ENCODE results near the gene SH2B2. TPM values are rescaled to one million over a fixed set of nuclear protein-coding genes. Genes with fewer than 3 reads are reported as not detected.

SH2B2 gene
- total RNA-seq, 1 experiment from 2014 or later = 14.7 TPM

- no peak for TF ChIP-seq ELF4 (CRISPR knock-in tag; IDR thresholded peaks at IDR 0.05; ENCODE audit: low read depth)
- TF ChIP-seq NFYB (CRISPR knock-in tag; conservative IDR thresholded peaks at IDR 0.05; ENCODE audit: low read depth) = no peak
- no peak for TF ChIP-seq TCF7 (CRISPR knock-in tag; IDR thresholded peaks at IDR 0.05; ENCODE audit: low read depth)
- TF ChIP-seq ATF1 (CRISPR knock-in tag; IDR thresholded peaks at IDR 0.05) = no peak
- TF ChIP-seq SMAD3 (CRISPR knock-in tag; IDR thresholded peaks at IDR 0.05; ENCODE audit: borderline replicate concordance) = no peak
- no peak for TF ChIP-seq OVOL2 (CRISPR knock-in tag; IDR thresholded peaks at IDR 0.05; ENCODE audit: borderline replicate concordance)
- no peak for TF ChIP-seq STAT6 (CRISPR knock-in tag; conservative IDR thresholded peaks at IDR 0.05; ENCODE audit: low read depth)
- TF ChIP-seq TEAD4 (CRISPR knock-in tag; IDR thresholded peaks at IDR 0.05) = no peak
- no peak for TF ChIP-seq ERG (CRISPR knock-in tag; IDR thresholded peaks at IDR 0.05)
- TF ChIP-seq MXD4 (CRISPR knock-in tag; IDR thresholded peaks at IDR 0.05; ENCODE audit: borderline replicate concordance) = no peak
- no peak for TF ChIP-seq CBFB (CRISPR knock-in tag; IDR thresholded peaks at IDR 0.05; ENCODE audit: low read depth)
- TF ChIP-seq SP1 (CRISPR knock-in tag; conservative IDR thresholded peaks at IDR 0.05) = no peak
- no peak for TF ChIP-seq CREM (CRISPR knock-in tag; IDR thresholded peaks at IDR 0.05)
- no peak for TF ChIP-seq CREB1 (CRISPR knock-in tag; IDR thresholded peaks at IDR 0.05)
- no peak for TF ChIP-seq NR3C1 (CRISPR knock-in tag; conservative IDR thresholded peaks at IDR 0.05; ENCODE audit: low read depth)
- Mint-ChIP-seq H3K9me3 (no peaks in the 10 kb centered on the region), H3K4me3 (no peak overlapping the region), H3K36me3 (no peaks in the 10 kb centered on the region), H3K27me3 (ENCODE audit: low read depth) (peaks cover 10% of the 10 kb centered on the region), H3K4me1 (peaks cover 16% of the 10 kb centered on the region), H3K27ac (no peak overlapping the region)
- ChIA-PET CTCF (interaction anchor here (1.6 kb wide), 1 partner anchor 16 kb away, joined by 3 read pairs; no protein-coding TSS in a partner anchor), POLR2A (no interaction called here)
- no peak for ATAC-seq
- no peak for DNase-seq (ENCODE audit: low spot score)
Observed at GRCh38 chr7:102284399-102284798, 2.3 kb upstream of the SH2B2 start.

- peaks cover 10% of the 10 kb centered on the region for H3K27me3 Mint-ChIP-seq (ENCODE audit: low read depth)
- DNase-seq (ENCODE audit: low spot score) (no peak), ATAC-seq (no peak)
- no peaks in the 10 kb centered on the region for H3K36me3 Mint-ChIP-seq
- CTCF ChIA-PET = interaction anchor here (1.2 to 1.6 kb wide), 2 partner anchors 16 to 111 kb away, joined by 3 read pairs; partner anchors contain the start of gene PRKRIP1
- POLR2A ChIA-PET = no interaction called here
- H3K27ac Mint-ChIP-seq = no peak overlapping the region
- peaks cover 12% of the 10 kb centered on the region for H3K4me1 Mint-ChIP-seq
- peak overlapping the region; percentile 37 for H3K4me3 Mint-ChIP-seq
- H3K9me3 Mint-ChIP-seq = no peaks in the 10 kb centered on the region
- TF ChIP-seq ZBTB43 (CRISPR knock-in tag; IDR thresholded peaks at IDR 0.05) = no peak
- TF ChIP-seq NR1H2 (CRISPR knock-in tag; IDR thresholded peaks at IDR 0.05) = no peak
- TF ChIP-seq FOXP4 (CRISPR knock-in tag; IDR thresholded peaks at IDR 0.05) = no peak
- TF ChIP-seq ZNF317 (CRISPR knock-in tag; IDR thresholded peaks at IDR 0.05; ENCODE audit: borderline replicate concordance, low read depth) = no peak
- TF ChIP-seq RELA (CRISPR knock-in tag; IDR thresholded peaks at IDR 0.05; ENCODE audit: borderline replicate concordance) = no peak
- no peak for TF ChIP-seq ZNF532 (CRISPR knock-in tag; IDR thresholded peaks at IDR 0.05; ENCODE audit: borderline replicate concordance)
- no peak for TF ChIP-seq TCF7 (CRISPR knock-in tag; IDR thresholded peaks at IDR 0.05; ENCODE audit: low read depth)
- no peak for TF ChIP-seq TP53 (CRISPR knock-in tag; IDR thresholded peaks at IDR 0.05)
- no peak for TF ChIP-seq ZNF423 (CRISPR knock-in tag; IDR thresholded peaks at IDR 0.05)
- no peak for TF ChIP-seq MLX (CRISPR knock-in tag; IDR thresholded peaks at IDR 0.05)
Observed at GRCh38 chr7:102284891-102285539, 1.7 kb upstream of the SH2B2 start.
